NCI-H2196 treated with DMSO at 0.1 percent for 48 hours (cell line): ENCODE data around the gene TNFRSF18.

Source experiments
- DNase-seq: peaks from one replicate; lab custom pipeline; 2025; ENCODE audit not compliant: unreplicated experiment; lab: John Stamatoyannopoulos, UW

TNFRSF18 gene

GRCh38 chr1:1213345-1214265, 7.2 kb upstream of the TNFRSF18 start, which contains the start of gene TNFRSF4:
Gene TNFRSF4, minus strand, starts transcription at chr1:1214153. Its CDS starts 26 bp downstream, at chr1:1214127.
- no peak for DNase-seq

GRCh38 chr1:1212780-1213344, 6.5 kb upstream of the TNFRSF18 start:
- no peak for DNase-seq

- no peak for DNase-seq
These were observed 5.4 kb upstream of the TNFRSF18 start for GRCh38 chr1:1211541-1212441.

- DNase-seq = no peak
These were observed 4.5 kb upstream of the TNFRSF18 start for GRCh38 chr1:1210726-1211540.

GRCh38 chr1:1208713-1209433, 2.5 kb upstream of the TNFRSF18 start:
- no peak for DNase-seq

GRCh38 chr1:1207571-1207892, 1.1 kb upstream of the TNFRSF18 start:
- DNase-seq = no peak

- DNase-seq = no peak
These were observed 657 bp upstream of the TNFRSF18 start for GRCh38 chr1:1206966-1207531.

- no peak for DNase-seq
These were observed 520 bp downstream of the TNFRSF18 start for GRCh38 chr1:1205769-1206375.

GRCh38 chr1:1204998-1205768, 1.2 kb downstream of the TNFRSF18 start:
- DNase-seq = no peak

GRCh38 chr1:1204425-1204920, 1.9 kb downstream of the TNFRSF18 start:
- DNase-seq = no peak

GRCh38 chr1:1203561-1204424, 2.6 kb downstream of the TNFRSF18 start:
- no peak for DNase-seq

GRCh38 chr1:1202831-1203560, 3.4 kb downstream of the TNFRSF18 start:
- no peak for DNase-seq

- DNase-seq = no peak
These were observed 5.2 kb downstream of the TNFRSF18 start for GRCh38 chr1:1200876-1201810.

GRCh38 chr1:1199961-1200875, 6.2 kb downstream of the TNFRSF18 start:
- no peak for DNase-seq
